ENCODE measurements around the gene ALPK1.

Gene ALPK1

GRCh38 chr4:112328734-112329130 is 31.6 kb downstream of the ALPK1 start:
- Histone ChIP-seq H3K27ac (ENCODE audit: low read length) (no peak overlapping the region), H3F3A (ENCODE audit: insufficient read depth, low read length) (no peaks in the 10 kb centered on the region), H3K9me2 (replicated peaks; ENCODE audit: insufficient read depth, low read length) (no peaks in the 10 kb centered on the region), H3K4me1 (ENCODE audit: low read length) (no peaks in the 10 kb centered on the region), H3K36me3 (replicated peaks; ENCODE audit: insufficient read depth, low read length) (no peaks in the 10 kb centered on the region), H3K79me2 (ENCODE audit: low read length) (no peaks in the 10 kb centered on the region), H3K4me2 (ENCODE audit: low read depth, low read length) (no peak overlapping the region), H2AFZ (ENCODE audit: low read length) (no peak overlapping the region), H4K20me1 (ENCODE audit: insufficient read depth, low read length) (no peaks in the 10 kb centered on the region), H3K27me3 (replicated peaks; ENCODE audit: insufficient read depth, low read length) (no peaks in the 10 kb centered on the region), H3K4me3 (ENCODE audit: low read length) (no peak overlapping the region), H3K9me3 (replicated peaks; ENCODE audit: insufficient read depth, low read length) (no peaks in the 10 kb centered on the region), H3K9ac (ENCODE audit: low read length) (no peak overlapping the region)
- DNase-seq, result no peak
- TF ChIP-seq EZH2 (optimal IDR thresholded peaks at IDR 0.05; ENCODE audit: low read depth, low read length) (no peak), CTCF (IDR thresholded peaks at IDR 0.05; ENCODE audit: low read length) (no peak), EZH2phosphoT487 (IDR thresholded peaks at IDR 0.05; ENCODE audit: low read length) (no peak)

GRCh38 chr4:112329672-112330375 is 32.7 kb downstream of the ALPK1 start:
- no peaks in the 10 kb centered on the region for H3K4me1 ChIP-seq (ENCODE audit: low read length)

GRCh38 chr4:112330921-112331320 is 33.8 kb downstream of the ALPK1 start:
- no peaks in the 10 kb centered on the region for H3K36me3 ChIP-seq (replicated peaks; ENCODE audit: insufficient read depth, low read length)
- H3K27me3 ChIP-seq (replicated peaks; ENCODE audit: insufficient read depth, low read length), result no peaks in the 10 kb centered on the region
- no peak overlapping the region for H3K4me2 ChIP-seq (ENCODE audit: low read depth, low read length)
- H3K9me3 ChIP-seq (replicated peaks; ENCODE audit: insufficient read depth, low read length), result no peaks in the 10 kb centered on the region
- DNase-seq, result no peak
- no peaks in the 10 kb centered on the region for H4K20me1 ChIP-seq (ENCODE audit: insufficient read depth, low read length)
- H3K79me2 ChIP-seq (ENCODE audit: low read length), result no peaks in the 10 kb centered on the region
- H3K9ac ChIP-seq (ENCODE audit: low read length), result no peak overlapping the region
- H3K27ac ChIP-seq (ENCODE audit: low read length), result no peak overlapping the region
- H3K4me1 ChIP-seq (ENCODE audit: low read length), result no peaks in the 10 kb centered on the region
- TF ChIP-seq EZH2 (optimal IDR thresholded peaks at IDR 0.05; ENCODE audit: low read depth, low read length), result no peak
- TF ChIP-seq CTCF (IDR thresholded peaks at IDR 0.05; ENCODE audit: low read length), result no peak
- no peak for TF ChIP-seq EZH2phosphoT487 (IDR thresholded peaks at IDR 0.05; ENCODE audit: low read length)
- no peak overlapping the region for H3K4me3 ChIP-seq (ENCODE audit: low read length)
- H2AFZ ChIP-seq (ENCODE audit: low read length), result no peak overlapping the region
- no peaks in the 10 kb centered on the region for H3K9me2 ChIP-seq (replicated peaks; ENCODE audit: insufficient read depth, low read length)
- no peaks in the 10 kb centered on the region for H3F3A ChIP-seq (ENCODE audit: insufficient read depth, low read length)

More at GRCh38 chr4:112329672-112330375, 32.7 kb downstream of the ALPK1 start:
- Histone ChIP-seq H2AFZ (ENCODE audit: low read length) (no peak overlapping the region), H3K4me2 (ENCODE audit: low read depth, low read length) (no peak overlapping the region), H3K9me3 (replicated peaks; ENCODE audit: insufficient read depth, low read length) (no peaks in the 10 kb centered on the region), H4K20me1 (ENCODE audit: insufficient read depth, low read length) (no peaks in the 10 kb centered on the region), H3K36me3 (replicated peaks; ENCODE audit: insufficient read depth, low read length) (no peaks in the 10 kb centered on the region), H3K27ac (ENCODE audit: low read length) (no peak overlapping the region), H3K27me3 (replicated peaks; ENCODE audit: insufficient read depth, low read length) (no peaks in the 10 kb centered on the region), H3K9ac (ENCODE audit: low read length) (no peak overlapping the region), H3K4me3 (ENCODE audit: low read length) (no peak overlapping the region), H3K9me2 (replicated peaks; ENCODE audit: insufficient read depth, low read length) (no peaks in the 10 kb centered on the region), H3K79me2 (ENCODE audit: low read length) (no peaks in the 10 kb centered on the region), H3F3A (ENCODE audit: insufficient read depth, low read length) (no peaks in the 10 kb centered on the region)
- no peak for DNase-seq
- no peak for TF ChIP-seq CTCF (IDR thresholded peaks at IDR 0.05; ENCODE audit: low read length)
- no peak for TF ChIP-seq EZH2 (optimal IDR thresholded peaks at IDR 0.05; ENCODE audit: low read depth, low read length)
- no peak for TF ChIP-seq EZH2phosphoT487 (IDR thresholded peaks at IDR 0.05; ENCODE audit: low read length)
